HG03139 (cell line): ENCODE data around the gene NAPEPLD.
"Not testable (repeated sequence)": the region's sequence is repeated elsewhere in the genome, so short reads cannot be mapped to it uniquely, and the experiment has no call there.

Experiments used
- ATAC-seq: cut with Tn5 transposase; IDR thresholded peaks from one replicate; pipeline ENCODE4 v1.9.1; 2021; ENCODE audit not compliant: unreplicated experiment

Gene NAPEPLD

GRCh38 chr7:103148994-103149807 is at the start of gene NAPEPLD:
NAPEPLD (minus strand) TSS chr7:103149099; CDS start chr7:103128776, 20,323 bp downstream.
- ATAC-seq = peak; percentile 81

DNA sequence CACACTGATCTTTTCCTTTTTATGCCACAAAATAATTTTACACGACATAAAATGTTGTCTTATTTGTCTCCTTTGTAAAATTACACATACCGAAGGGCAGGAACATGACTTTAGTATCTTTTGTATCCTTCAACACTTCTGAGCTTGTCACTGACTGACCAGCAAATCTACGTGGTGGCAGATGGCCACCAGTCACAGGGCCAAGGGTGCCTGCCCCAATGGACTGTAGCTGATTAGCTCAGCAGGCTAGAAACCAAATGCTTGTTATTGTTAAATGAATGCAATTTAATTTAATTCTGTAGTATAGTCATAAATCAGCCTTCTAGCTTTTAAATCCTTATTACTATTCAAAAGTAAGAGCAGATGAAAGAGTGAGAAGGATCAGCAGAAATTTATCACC is 49.2 kb upstream of the NAPEPLD start:
- not testable (repeated sequence) for ATAC-seq

DNA sequence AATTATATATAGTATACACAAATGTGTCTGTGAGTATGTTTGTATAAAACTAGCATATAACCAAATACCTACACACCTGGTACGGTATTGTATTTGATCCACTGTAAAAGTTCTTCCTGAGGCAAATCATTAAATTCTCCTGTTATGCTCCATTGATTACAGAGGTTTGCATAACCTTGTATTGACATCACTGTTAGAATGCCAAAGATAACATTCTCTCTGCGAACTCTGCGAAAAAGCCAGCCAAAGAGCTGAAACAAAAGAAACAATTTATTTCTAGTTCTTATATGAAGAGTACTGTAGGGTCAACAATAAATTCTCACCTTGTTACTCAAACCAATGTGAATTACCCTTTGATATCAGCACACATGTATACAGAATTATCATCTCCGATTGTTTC is 46.5 kb upstream of the NAPEPLD start:
- ATAC-seq = not testable (repeated sequence)

- not testable (repeated sequence) for ATAC-seq
Measured at GRCh38 chr7:103172415-103173146, 23.7 kb upstream of the NAPEPLD start.

DNA sequence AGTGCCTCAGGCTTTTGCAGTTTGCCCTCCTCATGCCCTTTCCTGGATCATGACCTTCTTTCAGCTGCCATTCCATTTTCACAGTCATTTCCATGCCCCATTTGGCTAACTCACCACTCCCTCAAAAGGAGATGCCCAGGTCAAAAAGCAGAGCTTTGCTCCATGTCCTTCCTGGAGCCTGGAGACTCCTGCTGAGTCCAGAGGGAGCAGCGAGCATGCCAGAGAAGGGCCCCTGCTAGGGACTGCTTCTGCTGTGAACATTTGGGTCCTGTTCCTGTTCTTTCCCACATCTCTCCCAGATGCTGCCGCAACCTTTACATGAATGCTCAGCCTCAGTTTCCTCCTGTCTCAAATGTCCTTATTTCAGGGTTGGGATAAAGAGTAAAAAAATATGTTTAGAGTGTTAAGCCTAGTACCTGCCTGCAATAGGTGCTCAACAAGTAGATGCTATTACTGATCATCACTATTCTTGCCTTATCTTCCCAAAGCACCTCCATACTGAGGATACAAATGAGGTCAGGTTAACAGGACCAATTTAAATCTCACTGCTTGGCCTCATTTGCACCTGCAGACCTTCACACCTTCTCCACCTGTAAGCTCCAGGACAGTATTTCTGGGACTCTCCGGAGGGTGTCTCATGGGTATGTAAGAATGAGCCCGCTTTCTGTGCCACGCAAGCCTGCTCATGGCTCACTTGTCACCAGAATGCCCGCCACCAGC is 23.0 kb upstream of the NAPEPLD start:
- ATAC-seq = not testable (repeated sequence)

DNA sequence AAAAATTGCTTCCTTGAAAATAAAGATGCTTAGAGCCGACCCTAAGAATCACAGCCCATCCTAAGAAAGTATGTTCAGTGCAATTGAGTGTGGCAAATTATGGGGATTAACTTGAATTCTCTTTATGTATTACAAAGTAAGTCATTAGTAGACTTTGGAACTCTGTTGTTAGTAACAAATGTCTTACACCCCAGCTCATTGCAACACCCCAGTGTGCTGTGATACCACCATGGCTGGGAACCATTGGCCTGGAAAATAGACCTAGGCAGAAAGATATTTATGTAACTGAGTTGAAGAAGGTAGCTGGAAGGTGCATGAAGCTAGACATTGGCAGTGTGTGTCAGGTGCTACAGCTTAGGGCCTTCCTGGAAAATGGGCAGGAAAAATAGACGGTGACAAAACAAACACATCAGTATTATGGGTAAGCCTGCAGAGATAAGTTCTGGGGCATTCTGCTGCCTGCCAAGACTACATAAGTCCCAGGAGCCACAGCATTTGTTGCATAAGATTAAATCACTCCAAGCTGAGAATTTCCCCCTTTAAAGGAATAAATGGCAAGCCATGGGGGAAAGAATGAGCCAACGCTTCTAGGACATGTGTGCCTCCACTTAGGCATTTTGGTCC is 18.1 kb upstream of the NAPEPLD start:
- not testable (repeated sequence) for ATAC-seq

DNA sequence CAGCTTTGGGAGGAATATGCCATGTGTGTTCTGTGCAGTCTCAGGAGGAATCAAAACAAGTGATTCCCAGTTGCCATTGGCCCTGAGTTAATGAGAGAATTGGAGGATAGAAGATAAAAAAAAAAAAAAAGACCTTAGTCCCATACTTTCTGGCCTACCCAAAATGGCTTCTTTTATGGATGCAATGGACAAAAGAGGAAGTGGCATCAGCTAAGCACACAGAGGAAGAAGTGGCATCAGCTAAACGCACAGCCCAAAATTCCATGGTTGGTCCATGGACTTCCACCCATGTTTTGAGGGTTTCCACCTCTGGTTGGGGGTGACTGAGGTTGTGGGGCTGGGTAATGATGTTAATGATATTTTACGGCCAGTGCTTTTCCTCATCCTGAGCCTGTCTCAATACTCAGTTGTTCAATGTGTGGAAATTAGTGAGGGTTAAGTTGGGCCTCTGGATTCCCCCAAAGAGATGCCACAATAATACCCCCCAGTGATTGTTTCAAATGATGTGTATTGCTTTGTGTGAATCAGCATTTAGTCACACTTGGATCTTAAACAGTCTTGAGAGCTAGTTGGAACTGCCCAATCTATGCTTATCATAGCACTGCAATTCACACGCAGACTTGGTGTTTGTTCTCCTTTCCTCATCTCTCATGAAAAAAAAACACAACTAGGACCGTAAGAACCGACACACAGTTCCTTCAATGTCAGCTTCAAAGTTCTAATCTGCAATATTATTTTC is 14.4 kb upstream of the NAPEPLD start:
- ATAC-seq = not testable (repeated sequence)

DNA sequence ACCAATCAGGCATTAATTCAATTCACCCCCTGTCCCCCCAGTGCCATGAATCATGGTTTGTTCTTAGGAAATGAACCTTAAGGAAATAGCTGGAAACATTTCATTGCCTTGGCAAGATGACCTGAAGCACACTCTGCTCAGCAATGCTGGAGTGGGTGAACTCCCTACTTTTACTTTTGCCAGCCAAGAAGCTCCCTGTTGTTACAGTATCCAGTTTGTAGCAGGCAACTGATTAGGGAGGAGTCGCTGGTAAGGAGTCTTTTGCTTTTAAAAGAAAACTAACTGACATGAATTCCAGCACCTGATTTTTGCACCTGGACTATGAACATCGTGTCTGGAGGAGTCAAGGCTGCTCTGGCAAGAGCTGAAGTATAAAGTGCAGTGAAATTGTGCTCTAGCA is 13.7 kb upstream of the NAPEPLD start:
- not testable (repeated sequence) for ATAC-seq

- not testable (repeated sequence) for ATAC-seq
Measured at GRCh38 chr7:103161998-103162616, 13.2 kb upstream of the NAPEPLD start.

DNA sequence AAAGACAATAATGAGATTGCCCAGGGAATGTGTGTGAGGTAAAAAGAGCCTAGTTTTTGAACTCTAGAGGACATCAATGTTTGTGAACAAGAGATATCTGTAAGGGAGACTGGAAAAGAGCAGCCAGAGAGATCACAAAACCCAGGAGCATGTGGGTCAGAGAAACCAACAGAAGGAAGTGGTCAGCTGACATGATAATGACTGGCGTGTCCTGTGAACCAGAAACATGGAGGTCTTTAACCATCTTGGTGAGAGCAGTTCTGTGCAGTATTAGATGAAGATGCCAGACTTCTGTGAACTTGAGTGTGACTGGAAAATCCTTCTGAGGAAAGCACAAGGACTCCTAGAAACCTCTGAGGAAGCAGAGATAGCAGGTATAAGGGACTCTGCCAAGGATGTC is 10.2 kb upstream of the NAPEPLD start:
- ATAC-seq = not testable (repeated sequence)

DNA sequence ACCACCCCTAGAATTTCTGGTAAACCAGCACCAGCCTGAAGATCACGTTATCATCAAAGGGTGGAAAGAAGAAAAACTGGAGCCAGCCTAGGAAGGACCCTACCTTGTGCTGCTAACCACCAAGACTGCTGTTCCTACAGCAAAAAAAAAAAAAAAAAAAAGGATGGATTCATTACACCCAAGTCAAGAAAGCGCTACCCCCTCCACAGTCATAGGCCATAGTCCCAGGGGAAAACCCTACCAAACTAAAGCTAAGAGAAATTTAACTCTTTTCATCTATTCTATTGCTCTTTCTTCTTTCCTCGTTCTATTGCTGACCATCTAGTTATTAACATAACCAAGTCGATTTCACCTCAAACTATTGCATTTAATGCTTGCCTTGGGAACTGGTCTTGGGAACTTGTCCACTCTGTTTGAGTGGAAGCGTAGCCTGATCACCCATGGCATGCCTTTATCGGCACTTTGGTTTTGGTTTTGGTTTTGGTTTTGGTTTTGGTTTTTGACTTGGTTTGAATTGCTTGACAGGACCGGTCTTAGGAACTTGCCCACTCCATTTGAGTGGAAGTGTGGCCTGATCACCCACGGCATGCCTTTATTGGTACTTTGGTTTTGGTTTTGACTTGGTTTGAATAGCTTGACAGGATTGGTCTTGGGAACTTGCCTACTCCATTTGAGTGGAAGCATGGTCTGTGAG is 6.6 kb upstream of the NAPEPLD start:
- not testable (repeated sequence) for ATAC-seq

GRCh38 chr7:103154042-103154441 is 5.1 kb upstream of the NAPEPLD start:
- ATAC-seq = no peak

- not testable (repeated sequence) for ATAC-seq
Measured at GRCh38 chr7:103152744-103153617, 4.1 kb upstream of the NAPEPLD start.

GRCh38 chr7:103151993-103152676 is 3.2 kb upstream of the NAPEPLD start:
- not testable (repeated sequence) for ATAC-seq

GRCh38 chr7:103150192-103150591 is 1.3 kb upstream of the NAPEPLD start:
- ATAC-seq = no peak

- peak; percentile 3 for ATAC-seq
Measured at GRCh38 chr7:103149808-103150180, 895 bp upstream of the NAPEPLD start.

- ATAC-seq = no peak
Measured at GRCh38 chr7:103148131-103148993, 537 bp downstream of the NAPEPLD start.
